Cardiac fibroblast (primary cell): ENCODE results near the gene USP12.

Source experiments
- DNase-seq, 2 donors: peaks; one replicate each; pipeline versions ENCODE4 v3.0.0 to v3.0.0-alpha.2; 2010; ENCODE audit warnings: low read depth in 2 of 2
- H3K4me3 ChIP-seq, 2 donors: replicated peaks in 1 of 2; 1 replicate in 1 of 2; 2 replicates in 1 of 2; pipeline ENCODE4 v1.5.1; 2011; ENCODE audit warnings: low read depth in 2 of 2, low read length in 2 of 2, mild to moderate bottlenecking in 2 of 2, moderate library complexity in 1 of 2
- CTCF ChIP-seq: IDR thresholded peaks from one replicate; pipeline ENCODE4 v1.5.1; 2011; ENCODE audit warnings: low read depth, mild to moderate bottlenecking, low read length, inconsistent platforms

The USP12 gene

GRCh38 chr13:27034678-27035111 lies 136.9 kb downstream of the USP12 start:
- TF ChIP-seq CTCF, result no peak
- no peak for DNase-seq
- peak overlapping the region; percentile 11 to 15 for H3K4me3 ChIP-seq

GRCh38 chr13:27028683-27029480 lies 142.7 kb downstream of the USP12 start:
- no peak for DNase-seq
- H3K4me3 ChIP-seq, result no peak overlapping the region
- TF ChIP-seq CTCF, result no peak

GRCh38 chr13:27027086-27027667 lies 144.4 kb downstream of the USP12 start:
- no peak for TF ChIP-seq CTCF
- DNase-seq, result no peak
- no peak overlapping the region for H3K4me3 ChIP-seq

GRCh38 chr13:27026396-27026795 lies 145.2 kb downstream of the USP12 start:
- TF ChIP-seq CTCF, result no peak
- DNase-seq, result no peak
- H3K4me3 ChIP-seq, result no peak overlapping the region

- TF ChIP-seq CTCF, result no peak
- no peak for DNase-seq
- H3K4me3 ChIP-seq, result no peak overlapping the region
Measured at GRCh38 chr13:27024776-27025492, 146.7 kb downstream of the USP12 start.

- DNase-seq, result no peak
- no peak for TF ChIP-seq CTCF
- no peak overlapping the region for H3K4me3 ChIP-seq
Measured at GRCh38 chr13:27024074-27024461, 147.5 kb downstream of the USP12 start.
